GM23248 (cell line): ENCODE measurements around the gene AASS.

ENCODE experiments used
- EZH2 ChIP-seq: fragments of 200-600 bp; sonication (generic); IDR thresholded peaks from 2 replicates; pipeline ENCODE4 v1.6.1; 2018; ENCODE audit warnings: antibody characterized with exemption, mild to moderate bottlenecking; ENCODE audit not compliant: insufficient read depth, poor library complexity, severe bottlenecking
- EZH2phosphoT487 ChIP-seq: fragments of 200-600 bp; sonication (generic); IDR thresholded peaks from 2 replicates; pipeline ENCODE4 v1.6.1; 2018; ENCODE audit warnings: antibody characterized with exemption, moderate library complexity, mild to moderate bottlenecking, low read depth; ENCODE audit not compliant: insufficient read depth

DNA sequence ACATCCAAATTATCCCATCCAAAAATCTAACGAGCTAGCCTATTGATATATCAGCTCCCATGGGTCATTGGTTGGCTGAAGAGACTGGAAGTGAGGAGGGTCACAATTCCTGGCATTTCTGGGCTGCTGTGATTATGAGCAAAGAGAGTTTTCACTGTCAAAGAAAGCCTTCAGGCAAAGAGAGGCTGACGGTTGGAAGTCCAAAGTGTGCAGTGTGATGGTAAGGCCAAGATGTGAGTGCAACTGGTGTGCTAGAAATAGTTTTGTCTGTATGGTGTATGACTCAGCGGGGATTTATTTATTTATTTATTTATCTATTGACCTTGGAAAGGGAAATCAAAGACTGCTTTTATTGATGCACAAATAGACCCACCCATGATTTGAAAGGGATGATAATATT, 75.0 kb downstream of the AASS start:
- TF ChIP-seq EZH2phosphoT487 = no peak
- TF ChIP-seq EZH2 = no peak
